GM19463 (cell line): Measurements from ENCODE around the gene RAB11FIP4.

Source experiments
- ATAC-seq: cut with Tn5 transposase; IDR thresholded peaks from one replicate; pipeline ENCODE4 v1.9.1; 2021; ENCODE audit warnings: mild to moderate bottlenecking, moderate library complexity; ENCODE audit not compliant: unreplicated experiment

Gene RAB11FIP4

DNA sequence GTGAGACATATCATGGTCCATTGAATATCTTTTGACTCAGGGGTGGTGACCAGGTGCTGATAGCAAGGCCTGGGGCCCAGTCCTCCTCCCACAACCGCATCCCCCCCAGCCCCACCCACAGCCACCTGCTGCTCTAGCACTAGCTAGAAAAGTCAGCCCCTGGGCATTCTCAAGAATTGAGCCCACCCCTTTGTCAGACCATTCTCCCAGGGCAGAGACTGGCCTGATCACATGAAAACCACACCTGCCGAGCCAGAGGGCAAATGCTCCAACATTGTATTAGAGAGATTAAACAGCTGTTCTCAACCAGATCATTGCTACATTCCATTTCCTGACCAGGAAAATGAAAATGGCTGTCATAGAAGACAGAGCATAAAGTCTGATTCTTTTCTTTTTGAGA, 62.4 kb downstream of the RAB11FIP4 start:
- no peak for ATAC-seq

DNA sequence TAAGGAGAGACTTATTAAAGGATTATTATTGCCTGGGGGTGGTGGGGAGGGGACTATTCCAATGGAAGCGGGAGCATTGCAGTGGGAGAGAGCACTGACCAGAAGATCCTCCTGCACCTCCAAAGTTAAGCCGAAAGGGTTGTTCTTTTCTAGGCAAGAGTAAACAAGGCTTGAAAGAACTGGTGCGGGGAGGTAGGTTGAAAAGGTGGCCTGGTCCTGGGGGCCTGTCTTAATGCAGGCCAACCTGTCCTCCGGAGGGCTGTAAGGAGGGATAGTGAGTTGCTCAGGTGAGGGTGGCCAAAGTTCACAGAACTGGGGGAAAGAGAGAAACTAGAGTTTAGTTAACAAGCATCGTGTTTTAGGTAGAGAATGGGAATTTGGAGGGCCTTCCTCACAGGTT, 65.3 kb downstream of the RAB11FIP4 start:
- no peak for ATAC-seq

DNA sequence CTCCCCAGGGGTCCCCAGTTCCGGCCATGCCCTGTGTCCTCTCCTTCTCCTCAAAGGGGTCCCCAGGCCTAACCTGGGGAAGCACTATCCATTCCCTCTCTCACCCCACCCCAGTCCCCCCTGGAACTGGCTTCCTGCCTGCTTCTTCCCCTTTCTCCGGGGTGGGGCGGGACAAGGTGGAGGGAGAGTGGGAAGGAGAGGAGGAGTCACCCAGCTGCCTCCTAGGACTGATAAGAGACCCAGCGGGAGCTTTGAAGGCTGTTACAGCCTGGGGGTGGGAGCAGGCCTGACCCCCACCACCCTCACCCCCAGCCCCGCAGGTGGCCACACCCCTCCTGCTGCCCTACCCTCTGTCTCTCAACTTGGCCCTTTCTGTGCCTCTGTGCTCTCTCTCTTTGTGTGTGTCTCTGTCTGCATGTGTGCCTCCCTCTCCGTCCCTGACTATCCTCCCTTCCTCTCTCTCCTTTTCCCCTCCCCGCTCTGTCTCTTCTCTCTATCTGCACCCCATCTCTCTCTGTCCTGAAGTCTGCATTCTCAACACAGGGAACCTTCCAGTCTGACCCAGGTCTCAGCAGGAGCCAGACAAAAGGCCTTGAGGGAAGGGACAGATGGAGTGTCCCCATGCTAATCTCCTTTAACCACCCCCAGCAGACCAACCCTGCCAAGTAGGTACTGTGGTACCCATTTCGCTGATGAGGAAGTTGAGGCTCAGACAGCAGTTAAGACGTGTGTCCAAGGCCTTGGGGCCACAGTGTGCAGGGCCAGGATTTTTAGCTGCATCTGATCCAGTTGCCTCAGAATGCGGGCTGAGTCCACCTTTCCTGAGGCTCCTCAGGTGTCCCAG, 66.1 kb downstream of the RAB11FIP4 start:
- no peak for ATAC-seq

DNA sequence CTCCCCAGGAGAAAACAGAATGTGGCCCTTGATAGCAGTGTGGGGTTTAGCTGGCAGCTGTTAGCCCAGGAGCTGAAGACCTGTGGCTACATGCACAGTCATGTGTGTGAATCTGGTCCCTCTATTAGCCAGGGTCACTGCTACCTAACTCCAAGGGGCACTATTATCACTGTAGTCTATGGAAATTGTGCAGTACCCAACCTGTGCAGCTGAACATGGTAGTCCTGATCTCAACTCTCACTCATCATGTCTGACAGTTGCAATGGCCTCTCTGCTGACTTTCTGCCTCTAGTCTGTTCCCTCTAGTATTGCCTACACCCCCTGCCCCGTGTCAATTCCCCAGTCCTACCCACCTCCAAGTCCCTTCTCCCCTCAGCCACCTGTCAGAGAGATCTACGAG, 67.4 kb downstream of the RAB11FIP4 start:
- no peak for ATAC-seq

DNA sequence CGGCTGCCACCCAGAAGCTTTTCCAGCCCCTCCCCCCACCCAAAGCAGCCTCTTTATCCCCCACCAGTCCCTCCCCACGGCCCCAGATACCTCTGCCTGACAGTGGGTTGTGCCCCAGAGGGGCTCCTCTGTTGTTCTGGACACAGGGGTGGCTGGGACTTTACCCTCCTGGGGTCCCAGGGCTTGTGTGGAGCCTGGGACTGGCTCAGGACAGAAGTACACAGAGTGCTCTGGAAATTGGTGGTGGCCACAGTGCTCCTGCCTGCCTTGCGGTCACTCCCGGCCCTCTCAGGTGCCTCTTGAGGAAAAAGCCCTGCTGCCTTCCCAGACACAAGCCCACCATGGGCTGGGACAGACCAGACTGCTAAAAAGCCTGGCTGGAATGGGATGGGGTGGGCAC, 68.2 kb downstream of the RAB11FIP4 start:
- no peak for ATAC-seq

DNA sequence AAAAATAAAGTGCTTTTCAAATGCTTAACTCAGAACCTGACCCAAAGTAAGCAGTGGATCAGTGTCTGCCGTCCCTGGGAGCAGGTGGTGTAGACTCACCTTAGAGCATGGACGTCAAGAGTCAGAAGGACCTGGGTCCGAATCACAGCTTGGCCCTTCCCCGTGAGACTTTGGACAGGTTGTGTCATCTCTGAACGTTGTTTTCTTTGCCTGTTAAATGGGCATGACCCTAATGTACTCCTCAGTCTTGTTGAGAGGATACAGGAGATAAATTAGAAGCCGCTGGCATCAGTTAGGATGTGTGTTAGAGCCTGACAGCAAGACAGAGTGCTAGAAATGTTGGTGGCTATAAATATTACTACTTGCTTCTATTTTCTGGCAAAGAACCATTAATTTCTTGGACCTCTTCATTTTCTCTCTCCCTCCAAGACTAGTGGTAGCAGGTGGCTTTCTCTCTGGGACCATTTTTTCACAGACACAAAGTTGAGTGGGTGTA, 68.8 kb downstream of the RAB11FIP4 start:
- ATAC-seq, result no peak

DNA sequence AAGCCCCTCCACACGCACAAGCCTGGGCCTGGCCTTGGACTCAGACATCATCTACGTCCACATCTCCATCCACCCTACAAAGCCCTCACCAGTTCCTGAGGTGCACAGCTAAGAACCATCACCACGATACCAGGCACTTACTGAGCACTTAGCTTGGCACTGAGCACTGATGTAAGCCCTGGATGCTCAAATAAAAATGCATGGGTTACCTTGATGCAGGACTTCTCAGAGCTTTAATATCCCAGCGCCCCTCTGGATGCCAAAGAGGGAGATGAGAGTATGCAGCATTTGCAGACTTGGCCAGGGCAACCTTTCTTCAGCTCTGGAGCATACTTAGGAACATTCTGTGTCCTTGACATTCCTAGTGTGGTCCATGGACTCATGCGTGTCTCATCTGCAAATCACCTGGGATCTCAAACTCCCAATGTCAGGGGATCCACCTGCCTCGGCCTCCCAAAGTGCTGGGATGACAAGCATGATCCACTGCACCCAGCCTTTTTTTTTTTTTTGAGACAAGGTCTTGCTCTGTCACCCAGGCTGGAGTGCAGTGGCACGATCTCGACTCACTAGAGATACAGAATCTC, 69.8 kb downstream of the RAB11FIP4 start:
- ATAC-seq, result no peak

DNA sequence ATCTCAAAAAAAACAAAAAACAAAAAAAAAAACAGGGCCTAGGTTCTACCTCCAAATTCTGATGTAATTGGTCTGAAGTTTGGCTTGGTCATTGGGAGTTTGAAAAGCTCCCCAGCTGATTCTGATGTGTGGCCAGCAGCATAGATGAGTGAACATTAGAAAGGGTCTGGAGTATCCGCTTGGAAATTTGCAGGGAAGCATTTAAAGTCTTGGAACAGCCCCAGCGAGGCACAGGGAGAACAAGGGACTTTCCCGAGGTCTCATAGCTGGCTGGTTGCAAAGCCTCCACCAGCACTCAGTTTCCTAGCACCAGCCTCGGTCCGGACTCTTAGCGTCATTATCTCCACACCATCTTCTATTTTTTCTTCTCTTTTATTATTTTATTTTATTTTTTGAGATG, 70.8 kb downstream of the RAB11FIP4 start:
- ATAC-seq, result no peak

DNA sequence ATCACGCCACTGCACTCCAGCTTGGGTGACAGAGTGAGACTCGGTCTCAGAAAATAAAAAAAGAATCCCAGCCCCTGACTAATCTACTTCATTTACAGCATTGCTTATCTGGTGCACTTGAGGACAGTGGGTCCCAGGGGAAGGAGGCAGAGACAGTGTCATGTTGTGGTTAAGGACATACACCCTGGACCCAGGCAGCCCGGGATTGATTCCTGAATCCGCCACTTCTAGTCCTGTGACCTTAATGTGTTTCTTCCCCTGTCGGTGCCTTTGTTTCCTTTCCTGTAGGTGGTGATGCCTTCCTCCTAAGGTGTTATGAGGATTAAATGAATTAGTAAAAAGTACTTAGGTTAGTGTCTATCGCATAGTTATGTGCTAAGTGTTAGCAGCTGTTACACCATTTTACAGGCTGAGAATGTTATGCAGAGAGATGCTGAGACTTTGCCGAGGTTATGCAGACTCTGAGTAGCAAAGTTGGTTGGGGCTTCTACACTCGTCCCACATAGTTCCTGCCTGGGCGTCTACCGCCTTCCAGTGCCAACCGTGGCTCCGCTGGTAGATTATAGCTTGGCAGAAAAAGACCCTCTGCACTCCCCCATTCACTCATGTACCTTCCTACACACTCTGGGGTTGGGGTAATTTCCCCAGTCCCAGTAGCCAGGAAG, 74.8 kb downstream of the RAB11FIP4 start:
- ATAC-seq, result no peak

DNA sequence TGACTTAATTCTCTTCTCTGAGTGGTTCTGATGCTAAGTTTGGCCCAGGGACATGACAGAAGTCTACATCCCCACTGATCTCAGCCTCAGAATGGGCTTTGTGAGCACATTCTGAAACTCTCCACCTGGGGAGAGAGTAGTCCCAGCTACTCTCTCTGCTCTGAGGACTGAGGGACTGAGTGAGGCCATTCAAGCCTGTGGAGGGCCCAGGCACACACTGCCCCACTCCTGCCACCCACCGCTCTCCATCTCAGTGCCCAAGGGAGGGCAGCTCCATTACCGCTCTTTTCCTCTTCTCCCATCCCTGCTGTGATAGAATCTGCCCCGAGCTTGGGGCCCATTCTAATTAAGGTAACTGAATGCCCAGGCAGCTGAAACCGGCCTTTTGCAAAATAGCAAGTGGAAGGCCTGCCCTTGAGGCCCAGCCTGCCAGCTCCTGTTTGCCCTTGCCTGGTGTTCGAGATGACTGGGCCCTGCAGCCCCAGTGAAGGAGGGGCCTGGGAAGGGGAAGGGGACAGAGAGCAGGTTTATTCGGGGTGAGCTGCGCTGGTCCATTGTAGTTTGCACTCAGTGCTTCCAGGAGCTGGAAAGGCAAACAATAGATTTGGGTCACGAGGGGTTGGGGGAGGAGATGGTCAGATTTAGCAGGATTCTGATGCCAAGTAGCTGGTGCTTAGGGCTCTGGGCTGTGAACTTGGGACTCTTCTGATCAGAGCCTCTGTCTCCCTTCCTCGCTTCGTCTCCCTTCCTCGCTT, 76.2 kb downstream of the RAB11FIP4 start:
- no peak for ATAC-seq

DNA sequence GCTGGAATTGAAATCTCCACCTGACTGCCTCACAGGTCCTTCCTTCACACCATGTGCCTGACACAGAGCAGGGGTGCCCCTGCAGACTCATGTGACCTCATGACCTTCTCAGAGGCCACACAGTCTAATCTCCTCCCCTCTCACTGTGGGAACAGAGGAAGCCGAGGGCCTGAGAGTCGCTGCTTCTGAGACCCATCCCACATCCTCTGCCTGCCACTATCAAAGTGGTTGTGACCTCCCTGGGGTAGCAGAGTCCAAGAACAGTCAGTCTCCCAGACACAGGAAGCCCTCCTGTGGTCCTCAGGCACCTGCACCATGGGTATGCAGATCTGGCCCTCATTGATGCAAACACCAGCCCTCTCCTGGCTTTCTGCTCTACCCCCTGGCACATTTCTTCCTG, 78.5 kb downstream of the RAB11FIP4 start:
- ATAC-seq, result no peak

DNA sequence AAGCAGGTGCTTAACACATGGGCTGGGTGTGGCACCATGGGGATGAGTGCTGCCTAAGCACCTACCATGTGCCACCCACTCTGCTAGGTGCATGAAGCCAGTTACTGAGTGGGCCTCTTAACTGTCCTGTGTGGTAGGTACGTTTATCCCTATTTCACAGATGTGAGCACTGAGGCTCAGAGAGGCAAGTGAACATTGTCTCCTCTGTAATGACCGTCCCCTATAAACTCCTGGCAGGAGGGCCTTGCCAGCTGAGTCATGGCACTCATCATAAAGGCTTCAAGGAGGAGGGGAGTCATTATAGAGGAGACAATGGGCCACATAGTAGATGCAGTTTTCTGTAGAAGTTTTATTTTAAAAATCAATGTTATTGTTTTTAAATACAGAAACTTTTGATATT, 79.1 kb downstream of the RAB11FIP4 start:
- no peak for ATAC-seq

DNA sequence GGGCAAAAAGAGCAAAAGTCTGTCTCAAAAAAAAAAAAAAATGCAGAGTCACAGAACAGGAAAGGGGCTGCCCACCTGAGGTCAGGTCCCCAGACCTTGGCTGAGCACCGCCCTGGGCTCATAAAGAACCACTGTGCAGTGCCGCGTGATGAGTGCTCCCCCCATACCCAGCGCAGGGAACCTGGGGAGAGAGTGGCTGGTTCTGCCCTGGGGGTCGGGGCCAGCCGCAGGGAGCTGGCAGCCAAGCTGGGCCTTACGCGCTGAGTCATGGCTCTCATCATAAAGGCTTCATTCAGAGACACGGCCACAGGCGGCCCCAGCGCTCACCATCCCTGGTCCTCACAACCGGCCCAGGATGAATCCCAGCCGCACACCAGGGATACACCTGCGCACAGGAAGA, 80.7 kb downstream of the RAB11FIP4 start:
- no peak for ATAC-seq

DNA sequence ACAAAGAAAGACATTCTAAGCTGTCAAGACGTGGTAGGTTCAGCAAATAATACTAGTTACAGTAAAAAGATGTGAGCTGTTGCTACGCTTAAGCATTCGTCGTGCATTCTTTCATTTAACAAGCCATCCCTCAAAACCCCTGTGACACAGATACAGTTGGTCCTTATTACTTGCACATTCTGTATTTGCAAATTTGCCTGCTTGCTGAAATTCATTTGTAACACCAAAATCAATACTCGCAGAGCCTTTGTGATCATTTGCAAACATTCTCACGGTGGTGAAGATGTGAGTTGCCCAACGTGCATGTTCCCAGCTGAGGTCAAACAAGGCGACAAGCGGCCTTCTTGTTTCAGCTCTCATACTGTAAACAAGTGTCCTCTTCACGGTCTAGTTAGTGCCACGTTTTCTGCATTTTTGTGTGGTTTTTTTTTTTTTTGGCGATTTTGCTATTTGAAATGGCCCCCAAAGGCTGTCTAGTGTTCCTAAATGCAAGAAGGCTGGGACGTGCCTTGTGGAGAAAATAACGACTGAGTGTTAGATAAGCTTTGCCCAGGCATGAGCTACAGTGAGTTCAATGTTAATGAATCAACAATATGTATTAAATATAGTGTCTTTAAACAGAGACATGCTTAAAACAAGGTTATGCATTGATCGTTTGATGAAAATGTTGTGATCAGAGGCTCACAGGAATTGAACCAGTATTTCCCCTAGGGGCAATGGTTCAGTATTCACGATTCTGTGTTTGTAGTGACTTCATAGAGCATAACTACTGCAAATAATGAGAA, 84.1 kb downstream of the RAB11FIP4 start:
- ATAC-seq, result no peak

DNA sequence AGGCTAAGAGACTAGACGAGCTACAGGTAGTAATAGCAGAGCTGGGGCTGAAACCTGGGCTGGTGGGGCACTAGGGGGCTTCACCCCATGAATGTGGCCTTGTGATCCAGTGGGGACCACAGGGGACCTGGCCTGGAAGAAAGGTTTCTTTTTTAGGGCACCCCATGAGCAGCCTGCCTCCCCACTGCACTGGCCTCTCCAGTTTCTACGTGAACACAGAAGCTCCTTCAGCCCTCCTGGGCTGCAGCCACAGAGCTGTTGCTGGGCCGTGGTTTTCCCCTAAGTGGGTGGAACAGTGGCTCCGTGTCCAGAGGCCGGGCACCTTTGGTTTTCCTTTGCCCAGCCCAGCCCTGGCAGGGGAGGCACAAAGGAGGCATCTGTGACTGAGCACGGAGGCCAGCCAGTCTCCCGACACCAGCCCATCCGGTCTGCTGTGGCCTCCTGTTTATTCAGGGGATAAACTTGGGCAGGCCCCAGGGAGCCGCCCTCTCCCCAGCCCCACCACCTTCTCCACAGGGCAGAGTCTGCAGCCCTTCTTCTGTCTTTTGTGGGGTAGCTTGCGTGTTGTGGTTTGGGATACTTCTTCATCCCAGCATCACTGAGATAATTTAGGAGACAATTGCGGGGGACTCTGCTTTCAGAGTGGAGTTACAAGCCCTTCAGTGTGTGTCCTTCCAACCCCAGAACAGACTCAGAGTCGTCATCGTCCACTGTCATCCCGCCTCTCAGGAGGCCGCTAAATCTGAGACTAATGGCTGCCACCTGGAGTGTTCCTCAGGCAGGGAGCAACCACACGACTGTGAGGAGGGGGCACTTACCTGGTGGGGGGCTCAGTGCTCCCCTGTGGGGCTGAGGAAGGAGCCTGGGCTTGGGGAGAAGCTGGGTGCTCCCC, 85.3 kb downstream of the RAB11FIP4 start:
- no peak for ATAC-seq

DNA sequence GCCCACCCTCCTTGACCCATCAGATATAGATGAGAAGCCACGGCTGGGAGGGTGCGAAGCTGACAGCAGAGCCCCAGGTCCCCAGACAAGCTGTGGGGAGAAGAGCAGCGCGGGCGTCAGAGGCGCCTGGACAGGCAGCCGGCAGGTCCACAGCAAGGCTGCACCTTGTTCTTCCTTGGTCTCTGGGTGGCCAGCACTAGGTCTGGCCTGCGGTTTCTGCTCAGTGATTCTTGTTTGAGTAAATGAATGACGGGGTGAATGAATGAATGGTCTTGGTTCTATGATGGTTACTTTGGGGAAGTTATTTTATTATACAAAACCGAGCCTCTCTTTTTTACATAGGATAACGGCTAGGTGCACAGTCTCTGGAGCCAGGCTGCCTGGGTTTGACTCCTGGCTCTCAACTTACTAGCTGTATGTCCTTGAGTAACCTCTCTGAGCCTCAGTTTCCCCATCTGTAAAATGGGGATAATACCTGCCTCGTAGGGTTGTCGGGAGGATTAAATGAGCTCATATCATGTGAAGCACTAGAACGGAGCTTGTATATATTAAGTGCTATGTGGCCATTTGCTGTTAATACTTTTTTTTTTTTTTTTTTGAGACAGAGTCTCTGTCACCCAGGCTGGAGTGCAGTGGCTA, 86.1 kb downstream of the RAB11FIP4 start:
- no peak for ATAC-seq

DNA sequence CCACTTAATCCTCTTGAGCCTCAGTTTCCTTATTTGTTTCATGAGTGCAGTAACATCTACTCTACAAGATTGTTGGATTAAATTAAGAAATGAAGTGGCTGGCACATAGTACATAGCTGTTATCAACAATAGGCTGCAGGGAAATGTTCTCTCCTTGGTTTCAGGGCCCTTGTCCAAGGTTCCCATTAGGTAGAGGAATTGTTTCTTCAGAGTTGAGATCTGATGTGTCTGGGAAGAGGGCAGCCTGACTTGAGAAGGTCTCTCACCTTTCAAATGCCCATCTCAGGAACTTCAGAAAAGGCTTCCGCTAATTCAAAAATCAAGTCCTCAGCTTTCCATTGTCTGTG, 87.6 kb downstream of the RAB11FIP4 start:
- no peak for ATAC-seq

DNA sequence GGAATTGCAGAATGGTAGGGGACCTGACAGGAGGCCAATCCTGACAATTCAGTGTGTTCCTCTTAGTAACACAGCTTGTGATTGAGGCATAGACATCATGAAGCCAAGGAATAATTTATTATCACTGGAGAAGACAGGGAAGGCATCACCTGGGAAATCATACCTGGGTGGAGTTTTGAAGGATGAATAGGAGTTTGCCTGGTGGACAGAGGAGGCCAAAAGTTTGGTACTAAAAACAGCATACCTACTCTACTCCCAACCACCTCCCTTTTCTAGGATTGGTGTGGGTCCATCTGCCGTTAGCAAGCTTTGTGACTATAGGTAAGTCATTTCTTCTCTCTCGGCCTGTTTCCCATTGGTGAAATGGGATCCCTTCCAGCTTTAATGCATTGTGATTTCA, 88.0 kb downstream of the RAB11FIP4 start:
- ATAC-seq, result no peak

DNA sequence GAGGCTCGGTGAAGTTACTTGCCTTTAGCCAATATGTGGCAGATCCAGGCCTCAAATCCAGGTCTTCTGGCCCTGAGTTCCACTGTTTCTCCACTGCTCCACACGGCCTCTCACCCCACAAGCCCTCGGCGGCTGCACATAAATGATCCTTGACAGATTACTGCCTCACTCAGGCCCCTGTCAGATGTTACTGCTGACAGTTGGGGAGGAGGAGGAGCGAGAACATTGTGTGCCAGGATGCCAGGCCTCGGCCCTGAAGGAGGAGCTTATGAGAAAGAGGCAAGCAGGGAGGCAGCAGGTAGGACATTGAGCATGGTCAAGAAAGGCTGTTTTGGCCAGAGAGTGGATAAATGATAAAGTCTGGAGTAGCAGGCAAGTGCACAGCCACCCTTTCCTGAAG, 88.6 kb downstream of the RAB11FIP4 start:
- ATAC-seq, result no peak
